ENCODE data around the gene B4GALT1.

Gene B4GALT1

DNA sequence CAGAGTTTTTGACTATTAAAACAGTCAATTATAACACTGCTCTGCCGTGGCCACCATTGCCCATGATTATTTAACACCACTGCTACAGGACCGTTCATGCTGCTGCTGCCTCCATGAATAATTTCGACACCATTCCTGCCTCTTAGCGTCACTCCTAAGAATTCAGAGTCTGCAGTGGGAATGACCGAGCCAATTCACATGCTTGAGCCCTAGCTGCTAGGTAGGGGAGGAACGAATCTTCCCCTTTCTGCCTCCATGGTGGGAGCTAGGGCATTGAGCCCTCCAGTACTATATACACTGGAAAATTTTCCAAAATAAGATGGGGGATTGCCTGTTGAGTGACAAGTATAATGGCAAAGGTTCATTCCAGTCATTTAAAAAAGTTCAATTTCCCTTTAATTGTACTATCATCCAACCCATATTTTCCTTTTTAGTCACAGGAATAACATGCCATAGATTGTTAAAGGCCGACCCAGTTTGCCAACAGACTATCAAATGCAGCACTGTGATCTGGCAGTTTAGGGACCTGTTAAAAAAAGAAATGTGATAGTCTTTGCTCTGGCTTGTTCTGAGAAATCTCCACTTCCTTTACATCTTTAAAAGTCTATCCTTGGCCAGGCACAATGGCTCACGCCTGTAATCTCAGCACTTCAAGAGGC, 13.5 kb upstream of the B4GALT1 start:
- no peak overlapping the region for H3K27ac ChIP-seq
- H3K9me3 ChIP-seq (ENCODE audit: severe bottlenecking) = no peaks in the 10 kb centered on the region

GRCh38 chr9:33178972-33179697, 12.0 kb upstream of the B4GALT1 start:
- no peaks in the 10 kb centered on the region for H3K36me3 ChIP-seq
- no peaks in the 10 kb centered on the region for H3K27me3 ChIP-seq (ENCODE audit: insufficient read depth, low read depth, severe bottlenecking)
- H3K4me3 ChIP-seq (ENCODE audit: low read depth, low read length) = no peak overlapping the region
- H3K9me3 ChIP-seq (ENCODE audit: severe bottlenecking) = no peaks in the 10 kb centered on the region
- H3K27ac ChIP-seq = no peak overlapping the region
- no peak for DNase-seq
- TF ChIP-seq, protein P1, sequence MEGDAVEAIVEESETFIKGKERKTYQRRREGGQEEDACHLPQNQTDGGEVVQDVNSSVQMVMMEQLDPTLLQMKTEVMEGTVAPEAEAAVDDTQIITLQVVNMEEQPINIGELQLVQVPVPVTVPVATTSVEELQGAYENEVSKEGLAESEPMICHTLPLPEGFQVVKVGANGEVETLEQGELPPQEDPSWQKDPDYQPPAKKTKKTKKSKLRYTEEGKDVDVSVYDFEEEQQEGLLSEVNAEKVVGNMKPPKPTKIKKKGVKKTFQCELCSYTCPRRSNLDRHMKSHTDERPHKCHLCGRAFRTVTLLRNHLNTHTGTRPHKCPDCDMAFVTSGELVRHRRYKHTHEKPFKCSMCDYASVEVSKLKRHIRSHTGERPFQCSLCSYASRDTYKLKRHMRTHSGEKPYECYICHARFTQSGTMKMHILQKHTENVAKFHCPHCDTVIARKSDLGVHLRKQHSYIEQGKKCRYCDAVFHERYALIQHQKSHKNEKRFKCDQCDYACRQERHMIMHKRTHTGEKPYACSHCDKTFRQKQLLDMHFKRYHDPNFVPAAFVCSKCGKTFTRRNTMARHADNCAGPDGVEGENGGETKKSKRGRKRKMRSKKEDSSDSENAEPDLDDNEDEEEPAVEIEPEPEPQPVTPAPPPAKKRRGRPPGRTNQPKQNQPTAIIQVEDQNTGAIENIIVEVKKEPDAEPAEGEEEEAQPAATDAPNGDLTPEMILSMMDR (IDR thresholded peaks at IDR 0.05; ENCODE audit: low read depth, low read length) = no peak

More for the DNA sequence above, 13.5 kb upstream of the B4GALT1 start:
- TF ChIP-seq, protein P1 (IDR thresholded peaks at IDR 0.05; ENCODE audit: low read depth, low read length) = no peak
- H3K4me3 ChIP-seq (ENCODE audit: low read depth, low read length) = no peak overlapping the region
- no peaks in the 10 kb centered on the region for H3K36me3 ChIP-seq
- no peaks in the 10 kb centered on the region for H3K27me3 ChIP-seq (ENCODE audit: insufficient read depth, low read depth, severe bottlenecking)
- no peak for DNase-seq

- Histone ChIP-seq H3K4me3 (ENCODE audit: low read depth, low read length) (no peak overlapping the region), H3K27me3 (ENCODE audit: insufficient read depth, low read depth, severe bottlenecking) (no peaks in the 10 kb centered on the region), H3K27ac (no peak overlapping the region), H3K9me3 (ENCODE audit: severe bottlenecking) (no peaks in the 10 kb centered on the region), H3K36me3 (no peaks in the 10 kb centered on the region)
- no peak for DNase-seq
- TF ChIP-seq, protein P1 (IDR thresholded peaks at IDR 0.05; ENCODE audit: low read depth, low read length) = no peak
These were observed 10.5 kb upstream of the B4GALT1 start for GRCh38 chr9:33177639-33178038.

GRCh38 chr9:33177086-33177485, 9.9 kb upstream of the B4GALT1 start:
- no peak for DNase-seq
- TF ChIP-seq, protein P1 (IDR thresholded peaks at IDR 0.05; ENCODE audit: low read depth, low read length) = no peak

DNA sequence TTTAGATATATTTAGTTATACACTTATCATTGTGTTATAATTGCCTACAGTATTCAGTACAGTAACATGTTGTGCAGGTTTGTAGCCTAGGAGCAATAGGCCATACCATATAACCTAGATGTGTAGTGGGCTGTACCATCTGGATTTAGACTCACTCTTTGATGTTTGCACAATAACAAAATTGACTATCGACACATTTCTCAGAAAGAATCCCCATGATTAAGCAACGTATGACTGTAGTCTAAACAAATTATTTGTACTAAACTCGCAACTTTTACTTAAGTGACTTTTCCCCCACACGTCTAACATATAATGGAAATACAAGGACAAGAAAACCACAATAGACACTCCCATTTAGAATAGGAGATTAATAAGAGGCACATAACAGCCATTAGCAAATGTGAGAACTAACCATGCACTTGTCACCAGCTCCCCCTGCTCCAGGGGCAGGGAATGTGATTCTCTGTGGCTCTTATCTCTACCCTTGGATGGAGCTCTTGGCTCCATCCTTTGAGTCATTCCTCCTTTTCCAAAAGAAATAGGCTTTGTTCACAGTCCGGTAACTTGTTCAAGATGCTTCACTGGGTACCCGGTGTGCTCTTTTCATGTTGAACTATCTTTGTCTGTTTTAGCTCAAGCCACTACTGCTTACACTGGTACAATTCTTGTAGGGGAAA, 8.7 kb upstream of the B4GALT1 start:
- Histone ChIP-seq H3K9me3 (ENCODE audit: severe bottlenecking) (no peaks in the 10 kb centered on the region), H3K27ac (no peak overlapping the region), H3K4me3 (ENCODE audit: low read depth, low read length) (no peak overlapping the region), H3K27me3 (ENCODE audit: insufficient read depth, low read depth, severe bottlenecking) (no peaks in the 10 kb centered on the region), H3K36me3 (no peaks in the 10 kb centered on the region)
- no peak for DNase-seq
- TF ChIP-seq, protein P1 (IDR thresholded peaks at IDR 0.05; ENCODE audit: low read depth, low read length) = no peak

More at GRCh38 chr9:33177086-33177485, 9.9 kb upstream of the B4GALT1 start:
- no peaks in the 10 kb centered on the region for H3K27me3 ChIP-seq (ENCODE audit: insufficient read depth, low read depth, severe bottlenecking)
- H3K36me3 ChIP-seq = no peaks in the 10 kb centered on the region
- no peaks in the 10 kb centered on the region for H3K9me3 ChIP-seq (ENCODE audit: severe bottlenecking)
- no peak overlapping the region for H3K4me3 ChIP-seq (ENCODE audit: low read depth, low read length)
- no peak overlapping the region for H3K27ac ChIP-seq
